T-helper 2 cell (primary cell): ENCODE data around the gene ARHGAP45.

Experiments used
- DNase-seq, 5 experiments: peaks; one replicate each; pipeline versions ENCODE4 v3.0.0 to v3.0.0-alpha.2; 2012 to 2022

Gene ARHGAP45

DNA sequence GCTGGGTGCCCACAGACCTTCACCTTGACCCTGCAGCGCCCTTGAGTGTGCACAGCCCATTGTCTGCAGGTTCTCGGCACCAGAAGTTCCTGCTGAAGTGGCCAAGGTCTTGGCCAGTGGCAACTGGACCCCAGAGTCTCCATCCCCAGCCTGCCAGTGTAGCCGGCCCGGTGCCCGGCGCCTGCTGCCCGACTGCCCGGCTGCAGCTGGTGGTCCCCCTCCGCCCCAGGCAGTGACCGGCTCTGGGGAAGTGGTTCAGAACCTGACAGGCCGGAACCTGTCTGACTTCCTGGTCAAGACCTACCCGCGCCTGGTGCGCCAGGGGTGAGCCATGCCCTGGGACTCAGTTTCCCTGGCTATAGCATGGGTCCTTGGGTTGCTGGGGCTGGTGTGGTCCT lies 11.9 kb upstream of the ARHGAP45 start:
- peak in 1 of 5 experiments; percentile 2 for DNase-seq

DNA sequence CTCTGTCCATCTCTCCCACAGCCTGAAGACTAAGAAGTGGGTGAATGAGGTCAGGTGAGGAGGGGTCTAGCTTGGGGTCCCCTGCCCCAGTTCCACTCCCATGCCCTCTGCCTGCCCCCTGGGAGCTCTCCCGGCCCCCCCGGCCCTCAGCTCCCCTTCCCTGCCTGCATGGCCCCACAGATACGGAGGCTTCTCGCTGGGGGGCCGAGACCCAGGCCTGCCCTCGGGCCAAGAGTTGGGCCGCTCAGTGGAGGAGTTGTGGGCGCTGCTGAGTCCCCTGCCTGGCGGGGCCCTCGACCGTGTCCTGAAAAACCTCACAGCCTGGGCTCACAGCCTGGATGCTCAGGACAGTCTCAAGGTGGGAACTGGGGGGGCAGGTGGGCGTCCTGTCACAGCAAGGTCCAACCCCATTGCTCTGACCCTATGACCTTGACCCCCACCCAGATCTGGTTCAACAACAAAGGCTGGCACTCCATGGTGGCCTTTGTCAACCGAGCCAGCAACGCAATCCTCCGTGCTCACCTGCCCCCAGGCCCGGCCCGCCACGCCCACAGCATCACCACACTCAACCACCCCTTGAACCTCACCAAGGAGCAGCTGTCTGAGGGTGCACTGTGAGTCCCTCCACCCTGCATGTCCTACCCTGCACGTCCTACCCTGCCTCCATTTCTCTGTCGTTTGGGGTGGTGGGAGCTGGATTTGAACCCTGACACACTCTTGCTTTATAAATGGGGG lies 10.9 kb upstream of the ARHGAP45 start:
- DNase-seq: no peak

DNA sequence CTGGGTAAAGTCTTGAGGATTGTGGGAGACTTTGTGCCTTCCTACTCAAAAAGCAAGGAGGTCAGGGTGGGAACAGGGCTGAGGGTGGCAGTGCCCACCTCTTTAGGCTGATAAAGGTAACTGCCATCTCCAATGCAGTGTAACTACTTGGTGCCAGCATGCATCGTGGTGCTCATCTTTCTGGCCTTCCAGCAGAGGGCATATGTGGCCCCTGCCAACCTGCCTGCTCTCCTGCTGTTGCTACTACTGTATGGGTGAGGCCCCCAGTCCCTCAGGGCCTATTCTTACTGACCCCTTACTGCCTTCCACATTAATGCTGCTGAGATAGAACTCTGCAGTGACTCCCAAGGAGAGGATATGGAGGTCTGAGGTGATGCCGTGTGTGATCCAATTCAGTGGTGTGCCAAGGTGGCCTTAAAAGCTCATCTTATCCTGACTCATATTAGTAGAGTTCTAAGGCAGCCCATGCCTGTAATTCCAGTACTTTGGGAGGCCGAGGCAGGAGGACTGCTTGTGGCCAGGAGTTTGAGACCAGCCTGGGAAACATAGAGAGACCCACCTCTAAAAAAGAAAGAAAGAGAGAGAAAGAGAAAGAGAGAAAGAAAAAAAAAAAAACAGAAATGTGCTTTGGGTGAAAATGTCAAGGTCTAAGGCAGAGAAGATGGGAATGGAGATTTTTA lies 9.7 kb upstream of the ARHGAP45 start:
- DNase-seq: peak in 1 of 5 experiments; percentile 81

DNA sequence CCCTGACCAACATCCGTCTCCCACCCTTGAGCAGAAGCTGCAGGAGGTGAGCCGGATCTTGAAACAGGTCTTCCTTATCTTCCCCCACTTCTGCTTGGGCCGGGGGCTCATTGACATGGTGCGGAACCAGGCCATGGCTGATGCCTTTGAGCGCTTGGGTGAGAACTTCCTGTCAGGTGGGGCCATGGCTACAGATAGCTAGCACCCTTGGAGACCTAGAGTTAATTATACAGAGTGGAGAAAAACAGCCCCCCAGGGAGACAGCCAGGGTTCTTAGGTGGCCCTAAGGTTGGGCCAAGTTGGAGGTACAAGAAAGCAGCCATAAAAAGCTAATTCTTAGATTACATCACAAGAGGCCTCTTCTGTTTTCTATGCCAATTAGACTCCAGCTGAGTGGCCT lies 8.9 kb upstream of the ARHGAP45 start:
- no peak for DNase-seq

DNA sequence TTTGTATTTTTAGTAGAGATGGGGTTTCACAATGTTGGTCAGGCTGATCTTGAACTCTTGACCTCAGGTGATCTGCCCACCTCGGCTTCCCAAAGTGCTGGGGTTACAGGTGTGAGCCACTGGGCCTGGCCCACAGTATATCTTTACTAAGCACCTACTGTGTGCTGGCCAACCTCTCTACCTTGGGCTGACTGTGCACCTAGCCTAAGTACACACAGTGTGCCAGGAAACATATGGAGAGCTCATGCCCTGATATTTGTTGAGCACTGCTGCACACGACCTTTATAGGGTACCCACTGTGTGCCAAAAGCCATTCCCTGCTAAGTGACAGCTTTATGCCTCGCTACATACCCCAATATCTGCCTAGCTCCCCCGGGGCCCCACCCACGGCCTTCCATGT lies 6.3 kb upstream of the ARHGAP45 start:
- no peak for DNase-seq

DNA sequence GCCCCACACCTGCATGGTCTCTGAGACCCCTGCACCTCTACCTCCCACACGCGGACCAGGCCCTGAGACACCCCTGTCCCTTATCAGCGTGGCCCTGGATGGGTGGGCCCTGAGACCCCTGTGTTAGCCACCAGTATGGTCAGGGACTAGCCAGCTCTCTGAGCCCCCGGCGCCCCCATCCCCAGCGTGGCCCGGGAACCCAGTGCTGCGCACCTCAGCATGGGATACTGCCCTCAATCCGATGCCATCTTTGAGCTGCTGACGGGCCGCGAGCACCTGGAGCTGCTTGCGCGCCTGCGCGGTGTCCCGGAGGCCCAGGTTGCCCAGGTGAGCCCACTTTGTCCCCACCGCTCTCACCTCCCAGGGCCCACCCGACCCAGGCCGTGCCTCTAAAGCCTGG lies 5.0 kb upstream of the ARHGAP45 start:
- no peak for DNase-seq

DNA sequence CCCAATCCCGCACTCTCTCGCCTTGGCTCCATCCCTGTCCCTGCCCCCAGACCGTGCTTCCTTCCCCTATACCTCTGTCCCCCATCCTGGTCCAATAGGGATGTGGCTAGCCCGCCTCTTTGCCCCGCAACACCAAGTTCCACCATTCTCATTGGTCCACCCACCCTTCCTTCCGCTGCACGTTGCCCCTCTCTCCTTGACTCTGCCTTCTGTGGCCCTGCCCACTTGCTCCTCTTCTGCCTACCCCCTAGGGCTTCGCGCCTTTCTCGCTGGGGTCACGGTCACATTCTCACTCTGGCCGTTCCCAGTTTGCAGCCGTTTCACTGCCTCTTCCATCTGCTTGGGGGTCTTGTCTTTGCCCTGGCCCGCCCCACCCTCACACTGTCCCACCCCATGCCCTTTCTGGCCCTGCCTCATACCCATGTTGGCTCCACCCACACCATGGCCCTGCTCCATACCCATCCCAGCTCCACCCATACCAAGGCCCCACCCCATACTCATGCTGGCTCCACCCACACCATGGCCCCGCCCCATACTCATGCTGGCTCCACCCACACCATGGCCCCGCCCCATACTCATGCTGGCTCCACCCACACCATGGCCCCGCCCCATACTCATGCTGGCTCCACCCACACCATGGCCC lies 4.5 kb upstream of the ARHGAP45 start:
- peak in 1 of 5 experiments; percentile 36 for DNase-seq

DNA sequence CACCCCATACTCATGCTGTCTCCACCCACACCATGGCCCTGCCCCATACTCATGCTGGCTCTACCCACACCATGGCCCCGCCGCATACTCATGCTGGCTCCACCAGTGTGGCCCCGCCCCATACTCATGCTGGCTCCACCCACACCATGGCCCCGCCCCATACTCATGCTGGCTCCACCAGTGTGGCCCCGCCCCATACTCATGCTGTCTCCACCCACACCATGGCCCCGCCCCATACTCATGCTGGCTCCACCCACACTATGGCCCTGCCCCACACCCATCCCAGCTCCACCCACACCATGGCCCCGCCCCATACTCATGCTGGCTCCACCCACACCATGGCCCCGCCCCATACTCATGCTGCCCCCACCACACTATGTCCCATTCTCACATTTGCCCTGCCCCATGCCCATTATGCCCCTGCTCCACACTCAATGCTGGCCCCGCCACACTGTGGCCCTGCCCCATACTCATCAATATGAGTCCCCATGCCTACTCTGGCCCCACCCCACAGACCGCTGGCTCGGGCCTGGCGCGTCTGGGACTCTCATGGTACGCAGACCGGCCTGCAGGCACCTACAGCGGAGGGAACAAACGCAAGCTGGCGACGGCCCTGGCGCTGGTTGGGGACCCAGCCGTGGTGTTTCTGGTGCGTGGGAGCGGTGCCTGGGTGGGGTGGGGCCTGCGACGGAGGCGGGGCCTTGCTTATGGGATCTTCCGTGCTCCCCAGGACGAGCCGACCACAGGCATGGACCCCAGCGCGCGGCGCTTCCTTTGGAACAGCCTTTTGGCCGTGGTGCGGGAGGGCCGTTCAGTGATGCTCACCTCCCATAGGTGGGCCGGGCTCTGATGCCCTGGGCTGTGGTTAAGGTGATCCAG lies 3.7 kb upstream of the ARHGAP45 start:
- peak; percentile 35 to 75 (median 68) for DNase-seq

DNA sequence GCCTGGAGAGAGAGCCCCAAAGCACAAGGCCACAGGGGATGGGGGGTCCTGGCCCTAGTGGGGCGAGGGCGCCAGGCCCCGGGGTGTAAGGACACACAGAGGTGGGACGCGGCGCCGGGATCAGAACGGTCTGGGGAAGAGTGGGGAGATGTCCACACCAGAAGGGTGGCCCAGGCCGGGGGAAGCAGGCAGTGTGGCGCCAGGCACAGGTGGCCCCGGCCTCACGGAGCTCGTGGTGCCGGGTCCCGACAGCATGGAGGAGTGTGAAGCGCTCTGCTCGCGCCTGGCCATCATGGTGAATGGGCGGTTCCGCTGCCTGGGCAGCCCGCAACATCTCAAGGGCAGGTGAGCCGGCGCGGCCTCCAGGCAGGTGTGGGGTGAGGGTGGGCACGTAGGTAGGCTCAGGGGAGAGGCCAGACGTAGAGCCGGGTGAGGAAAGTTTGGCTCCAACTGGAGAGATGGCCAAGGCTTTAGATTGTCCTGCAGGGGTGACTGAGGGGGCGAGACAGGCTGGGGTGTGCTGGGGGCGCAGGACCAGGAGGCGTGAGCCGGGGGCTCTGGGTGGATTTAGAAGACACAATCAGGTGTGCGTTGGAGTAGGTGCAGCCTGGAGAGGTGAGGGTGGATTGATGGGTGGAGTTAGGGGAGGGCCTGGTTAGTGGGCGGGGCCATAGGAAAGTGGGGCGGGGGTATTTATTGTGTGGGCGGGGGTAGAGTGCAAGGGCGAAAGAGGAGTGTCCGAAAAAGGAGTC lies 2.9 kb upstream of the ARHGAP45 start:
- no peak for DNase-seq

DNA sequence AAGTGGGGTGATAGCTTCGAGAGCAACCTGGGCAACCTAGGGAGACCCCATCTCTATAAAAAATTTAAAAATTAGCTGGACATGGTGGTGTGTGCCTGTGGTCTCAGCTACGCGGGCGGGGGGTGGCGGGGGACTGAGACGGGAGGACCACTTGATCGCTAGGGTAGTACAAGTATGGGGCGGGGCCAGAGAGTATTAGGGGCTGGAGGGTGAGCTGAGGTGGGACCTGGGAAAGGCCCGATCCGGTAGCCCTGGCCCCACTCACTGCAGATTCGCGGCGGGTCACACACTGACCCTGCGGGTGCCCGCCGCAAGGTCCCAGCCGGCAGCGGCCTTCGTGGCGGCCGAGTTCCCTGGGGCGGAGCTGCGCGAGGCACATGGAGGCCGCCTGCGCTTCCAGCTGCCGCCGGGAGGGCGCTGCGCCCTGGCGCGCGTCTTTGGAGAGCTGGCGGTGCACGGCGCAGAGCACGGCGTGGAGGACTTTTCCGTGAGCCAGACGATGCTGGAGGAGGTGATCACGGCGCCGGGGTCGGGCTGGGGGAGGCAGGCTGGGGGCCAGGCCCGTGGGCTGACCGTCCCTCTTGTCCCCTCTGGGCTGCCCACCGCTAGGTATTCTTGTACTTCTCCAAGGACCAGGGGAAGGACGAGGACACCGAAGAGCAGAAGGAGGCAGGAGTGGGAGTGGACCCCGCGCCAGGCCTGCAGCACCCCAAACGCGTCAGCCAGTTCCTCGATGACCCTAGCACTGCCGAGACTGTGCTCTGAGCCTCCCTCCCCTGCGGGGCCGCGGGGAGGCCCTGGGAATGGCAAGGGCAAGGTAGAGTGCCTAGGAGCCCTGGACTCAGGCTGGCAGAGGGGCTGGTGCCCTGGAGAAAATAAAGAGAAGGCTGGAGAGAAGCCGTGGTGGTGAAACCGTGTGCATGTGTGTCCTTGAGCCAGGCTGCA lies 2.0 kb upstream of the ARHGAP45 start:
- peak in 3 of 5 experiments; percentile 60 to 85 (median 68) for DNase-seq

DNA sequence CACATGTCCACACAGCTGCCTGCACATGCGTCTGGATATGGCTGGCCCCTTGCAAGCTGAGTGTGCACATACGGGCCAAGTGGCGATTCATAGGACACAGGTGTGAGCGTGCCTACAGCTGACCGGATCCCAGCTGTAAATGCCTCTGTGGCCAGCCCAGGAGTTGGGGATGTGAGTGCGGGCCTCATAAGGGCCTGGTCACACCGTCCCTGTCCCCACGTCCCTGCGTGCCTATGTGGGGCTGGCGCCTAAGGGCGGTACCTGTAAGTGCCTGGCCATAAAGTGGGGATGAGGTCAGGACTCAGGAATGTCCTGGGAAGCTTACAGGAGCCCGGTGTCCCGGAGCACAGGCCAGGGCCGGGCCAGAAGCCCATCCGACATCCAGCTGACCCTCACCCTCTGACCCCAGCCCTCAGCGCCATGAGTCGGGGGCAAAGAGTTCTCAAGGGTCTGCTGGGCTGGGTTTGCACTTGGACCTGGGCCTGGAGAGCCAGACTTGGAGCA lies 1.3 kb upstream of the ARHGAP45 start:
- DNase-seq: no peak

DNA sequence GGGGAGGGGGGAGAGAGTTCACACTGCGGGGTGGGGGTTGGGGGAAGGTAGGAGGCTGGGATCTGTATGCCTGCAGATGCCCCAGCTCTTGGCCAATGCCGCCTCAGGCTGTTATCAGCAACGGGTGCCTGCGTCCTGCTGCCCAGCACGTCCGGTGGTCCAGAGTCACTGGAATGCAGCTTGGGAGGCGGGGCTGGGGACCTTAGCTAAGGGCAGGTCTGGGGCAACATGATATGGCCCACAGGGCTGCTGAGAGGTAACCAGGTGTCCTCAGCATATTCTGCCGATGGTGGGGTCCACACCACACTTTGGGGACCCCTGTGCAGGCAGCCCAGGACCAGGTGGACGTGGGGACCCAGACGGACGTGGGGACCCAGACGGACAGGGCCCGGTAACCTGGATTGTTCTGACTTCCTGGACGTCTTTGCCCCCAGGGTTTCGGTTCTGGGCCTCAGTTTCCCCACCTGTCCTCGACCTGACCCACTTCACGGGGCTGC lies 668 bp upstream of the ARHGAP45 start:
- no peak for DNase-seq

DNA sequence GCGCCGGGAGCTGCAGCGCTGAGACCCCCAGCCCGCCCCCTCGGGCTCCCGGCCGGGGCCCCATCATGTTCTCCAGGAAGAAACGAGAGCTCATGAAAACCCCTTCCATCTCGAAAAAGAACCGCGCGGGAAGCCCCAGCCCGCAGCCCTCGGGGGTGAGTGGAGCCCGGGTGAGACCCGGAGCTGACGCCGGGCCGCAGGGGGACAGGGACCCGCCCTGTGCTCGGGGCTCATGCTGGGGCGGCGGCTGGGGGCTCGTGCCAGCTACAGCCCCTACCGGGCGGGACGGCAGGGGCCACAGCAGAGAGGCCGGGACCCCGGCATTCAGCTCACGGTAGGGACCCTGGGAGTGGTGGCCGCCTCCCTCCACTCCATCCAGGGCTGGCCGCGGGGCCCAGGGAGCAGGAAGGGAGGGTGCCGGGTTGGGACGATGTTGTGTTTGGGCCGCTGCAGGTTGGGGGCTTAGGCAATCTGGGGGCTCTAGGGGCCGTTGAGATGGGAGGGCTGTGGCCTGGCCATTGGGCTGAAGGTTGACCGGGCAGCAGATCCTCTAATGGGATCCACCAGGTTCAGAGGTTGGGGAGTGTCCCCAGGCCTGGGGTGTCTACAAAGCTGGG lies 482 bp downstream of the ARHGAP45 start:
- peak in 4 of 5 experiments; percentile 51 to 86 (median 63) for DNase-seq

DNA sequence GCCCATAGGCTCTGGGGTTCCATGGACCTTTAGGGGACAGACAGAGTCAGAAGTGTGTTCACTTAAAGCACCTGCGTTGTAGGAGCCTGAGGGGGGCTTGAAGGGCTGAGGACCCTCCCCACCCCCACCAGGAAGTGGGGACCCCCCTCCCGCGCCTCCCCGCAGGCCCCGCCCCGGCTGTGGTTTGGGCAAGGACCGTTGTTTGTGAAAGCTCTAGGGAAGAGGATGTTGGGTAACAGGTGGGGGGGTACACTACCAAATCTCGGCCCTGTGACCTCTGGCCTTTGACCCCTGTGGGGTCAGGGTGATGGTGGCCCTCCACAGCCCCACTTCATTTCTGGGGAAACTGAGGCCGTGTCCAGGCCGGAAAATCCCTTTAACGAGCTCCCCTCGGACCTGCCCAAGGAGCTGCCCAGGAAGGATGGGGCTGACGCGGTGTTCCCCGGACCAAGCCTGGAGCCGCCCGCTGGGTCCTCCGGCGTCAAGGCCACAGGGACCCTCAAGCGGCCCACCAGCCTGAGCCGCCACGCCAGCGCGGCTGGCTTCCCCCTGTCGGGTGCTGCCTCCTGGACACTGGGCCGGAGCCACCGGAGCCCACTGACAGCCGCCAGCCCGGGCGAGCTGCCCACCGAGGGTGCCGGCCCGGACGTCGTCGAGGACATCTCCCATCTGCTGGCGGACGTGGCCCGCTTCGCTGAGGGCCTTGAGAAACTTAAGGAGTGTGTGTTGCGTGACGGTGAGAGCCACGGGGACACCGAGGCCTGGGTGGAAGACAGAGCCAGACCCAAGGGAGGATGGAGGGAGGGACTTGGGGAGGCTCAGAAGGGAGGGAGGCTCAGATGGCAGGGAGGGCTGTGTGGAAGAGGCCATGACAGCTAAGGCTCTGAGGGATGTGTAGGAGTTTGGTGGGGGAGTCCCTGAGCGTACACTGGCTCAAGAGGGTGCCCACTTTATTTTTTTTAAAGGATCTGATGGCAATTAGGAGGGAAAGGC lies 1.3 kb downstream of the ARHGAP45 start:
- DNase-seq: peak in 3 of 5 experiments; percentile 56 to 88 (median 58)

DNA sequence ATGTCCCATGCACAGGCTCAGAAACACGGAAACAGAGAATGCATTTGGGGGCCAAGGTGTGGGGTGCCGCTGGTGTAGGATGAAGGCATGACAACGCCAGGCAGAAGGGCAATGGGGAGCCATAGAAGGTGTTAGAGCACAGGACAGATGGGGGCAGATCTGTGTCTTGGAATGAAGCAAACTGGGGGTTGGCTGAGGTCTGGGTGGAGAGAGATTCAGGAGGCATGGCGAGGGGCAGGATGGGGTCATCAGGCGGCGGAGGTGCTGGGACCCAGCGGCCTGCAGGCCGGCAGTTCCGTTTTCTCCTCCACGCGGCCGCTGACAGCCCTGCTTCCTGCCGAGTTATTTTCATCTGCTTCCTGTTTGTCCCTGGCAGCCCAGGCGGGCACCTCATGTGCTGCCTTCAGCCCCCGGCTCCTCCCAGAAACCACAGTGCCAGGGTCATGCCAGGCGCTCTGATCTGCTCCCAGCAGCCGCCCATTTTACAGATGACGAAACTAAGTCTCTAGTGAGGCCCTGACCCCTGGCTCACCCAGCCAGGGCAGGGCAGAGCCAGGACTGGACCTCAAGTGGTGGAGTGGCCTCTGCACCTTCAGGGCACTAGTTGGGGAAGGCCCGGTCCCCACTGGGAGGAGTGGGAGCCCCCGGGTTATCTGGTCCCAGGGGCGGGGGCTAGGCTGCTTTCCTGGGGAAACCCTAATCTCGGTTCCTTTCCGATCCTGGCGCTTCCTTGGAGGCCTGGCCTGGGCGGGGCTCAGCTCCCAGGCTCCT lies 2.2 kb downstream of the ARHGAP45 start:
- peak in 3 of 5 experiments; percentile 72 to 94 (median 77) for DNase-seq

DNA sequence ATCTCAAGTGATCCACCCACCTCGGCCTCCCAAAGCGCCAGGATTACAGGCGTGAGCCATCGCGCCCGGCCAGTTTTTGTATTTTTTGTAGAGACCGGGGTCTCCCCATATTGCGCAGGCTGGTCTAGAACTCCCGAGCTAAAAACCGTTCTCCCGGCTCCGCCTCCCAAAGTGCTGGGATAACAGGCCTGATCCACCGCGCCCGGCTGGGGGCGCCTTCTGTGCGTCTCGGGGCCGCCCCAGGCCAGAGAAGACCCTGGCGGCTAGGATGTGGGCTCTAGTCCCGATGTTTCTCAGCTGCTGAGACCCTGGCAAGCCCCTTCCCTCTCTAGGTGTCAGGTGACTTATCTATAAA lies 3.6 kb downstream of the ARHGAP45 start:
- DNase-seq: no peak

DNA sequence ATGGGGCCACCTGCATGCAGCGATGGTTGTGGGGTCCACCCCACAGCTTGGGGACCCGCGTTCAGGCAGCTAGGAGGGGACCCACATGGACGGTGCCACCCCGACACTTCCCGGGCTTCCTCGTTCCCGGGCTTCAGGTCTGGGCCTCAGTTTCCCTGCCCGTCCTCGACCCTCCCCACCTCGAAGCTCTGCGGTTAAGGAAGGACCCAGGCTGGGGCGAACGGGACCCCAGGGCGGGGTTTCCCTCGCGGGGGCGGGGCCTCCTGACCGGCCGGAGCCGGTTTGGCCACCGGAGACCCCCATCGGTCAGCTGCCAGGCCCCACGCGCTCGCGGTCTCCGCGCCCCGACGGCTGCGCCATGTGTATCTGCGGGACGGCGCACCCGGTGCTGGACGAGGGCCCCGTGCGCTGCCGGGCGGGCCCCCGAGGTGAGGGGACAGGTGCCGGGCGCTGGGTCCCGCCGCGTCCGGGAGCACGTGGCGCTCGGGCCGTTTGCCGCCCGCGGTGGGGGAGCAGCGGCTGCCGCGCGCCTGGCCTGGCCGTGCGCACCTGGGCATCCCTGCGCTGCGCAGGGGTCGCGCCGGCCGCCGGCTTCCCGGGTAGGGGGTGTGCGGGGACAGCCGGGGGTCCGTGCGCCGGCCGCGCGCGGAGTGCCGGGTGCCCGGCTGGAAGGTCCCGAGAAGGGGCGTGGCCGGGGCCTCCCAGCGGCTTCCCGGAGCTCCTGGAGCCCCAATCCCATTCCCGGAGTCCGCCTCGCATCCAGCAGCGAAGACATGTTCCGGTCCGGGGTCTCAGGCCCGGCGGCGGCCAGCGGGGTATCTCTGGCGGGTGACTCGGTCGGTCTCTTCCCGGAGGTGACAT lies 4.2 kb downstream of the ARHGAP45 start:
- no peak for DNase-seq
